COLO668 (cell line): ENCODE results near the gene VSNL1.

Source experiments
- DNase-seq: peaks from one replicate; lab custom pipeline; 2025; ENCODE audit not compliant: unreplicated experiment; lab: John Stamatoyannopoulos, UW

The VSNL1 gene

DNA sequence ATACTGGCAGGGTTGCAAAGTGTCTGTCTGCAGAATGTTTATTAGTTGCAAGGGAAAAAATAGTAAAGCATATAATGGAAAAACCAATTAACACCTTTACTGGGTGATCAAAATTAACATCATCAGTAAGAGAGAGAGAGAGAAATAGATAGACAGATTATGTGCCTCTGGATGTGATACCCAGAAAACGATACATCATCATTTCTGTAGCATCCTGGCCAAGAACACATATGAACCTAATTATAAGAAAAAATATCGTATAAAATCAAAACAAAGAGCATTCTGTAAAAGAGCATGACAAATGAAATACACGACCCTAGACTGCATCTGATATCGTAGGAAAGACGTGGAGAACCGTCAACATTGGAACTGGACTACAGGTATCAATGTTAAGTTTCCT is 148.5 kb downstream of the VSNL1 start:
- no peak for DNase-seq

DNA sequence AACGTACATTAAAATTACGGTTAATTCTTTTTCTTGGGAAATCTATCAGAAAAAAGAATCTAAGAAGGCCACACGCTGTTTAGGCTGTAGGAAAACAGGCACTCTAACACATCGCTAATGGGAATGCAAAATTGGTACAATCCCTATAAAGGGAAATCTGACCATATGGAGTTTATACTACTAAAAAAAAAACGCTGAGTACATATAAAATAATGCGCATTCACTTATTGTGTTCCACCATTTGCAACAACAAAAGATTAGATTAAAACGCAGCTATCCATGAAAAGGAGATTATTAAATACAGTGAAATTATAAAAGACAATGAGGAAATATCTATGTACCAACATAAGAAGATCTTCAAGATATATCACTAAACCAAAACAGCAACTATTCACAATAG is 150.3 kb downstream of the VSNL1 start:
- DNase-seq, result no peak
